Thyroid gland (tissue), 4 donors: ENCODE results near the gene ALOX12.

ENCODE experiments used
- POLR2A ChIP-seq, 2 donors: fragments of 450-650 bp; IDR thresholded peaks; one replicate each; pipeline ENCODE4 v1.6.1; 2017; ENCODE audit warnings: antibody characterized with exemption in 2 of 2, mild to moderate bottlenecking in 2 of 2, moderate library complexity in 1 of 2
- TF ChIP-seq, protein P1 (sequence below), 6 experiments: fragments of 200-600 bp in 3 of 6; fragments of 450-650 bp in 3 of 6; sonication (generic) in 3 of 6; IDR thresholded peaks; one replicate each; pipeline ENCODE4 v1.5.1; 2016 to 2019; ENCODE audit warnings: antibody characterized with exemption in 6 of 6, mild to moderate bottlenecking in 2 of 6, inconsistent platforms in 1 of 6, moderate library complexity in 1 of 6

- peak in 1 of 2 donors; percentile 6 for TF ChIP-seq POLR2A (IDR thresholded peaks at IDR 0.05)
- TF ChIP-seq, protein P1, sequence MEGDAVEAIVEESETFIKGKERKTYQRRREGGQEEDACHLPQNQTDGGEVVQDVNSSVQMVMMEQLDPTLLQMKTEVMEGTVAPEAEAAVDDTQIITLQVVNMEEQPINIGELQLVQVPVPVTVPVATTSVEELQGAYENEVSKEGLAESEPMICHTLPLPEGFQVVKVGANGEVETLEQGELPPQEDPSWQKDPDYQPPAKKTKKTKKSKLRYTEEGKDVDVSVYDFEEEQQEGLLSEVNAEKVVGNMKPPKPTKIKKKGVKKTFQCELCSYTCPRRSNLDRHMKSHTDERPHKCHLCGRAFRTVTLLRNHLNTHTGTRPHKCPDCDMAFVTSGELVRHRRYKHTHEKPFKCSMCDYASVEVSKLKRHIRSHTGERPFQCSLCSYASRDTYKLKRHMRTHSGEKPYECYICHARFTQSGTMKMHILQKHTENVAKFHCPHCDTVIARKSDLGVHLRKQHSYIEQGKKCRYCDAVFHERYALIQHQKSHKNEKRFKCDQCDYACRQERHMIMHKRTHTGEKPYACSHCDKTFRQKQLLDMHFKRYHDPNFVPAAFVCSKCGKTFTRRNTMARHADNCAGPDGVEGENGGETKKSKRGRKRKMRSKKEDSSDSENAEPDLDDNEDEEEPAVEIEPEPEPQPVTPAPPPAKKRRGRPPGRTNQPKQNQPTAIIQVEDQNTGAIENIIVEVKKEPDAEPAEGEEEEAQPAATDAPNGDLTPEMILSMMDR (IDR thresholded peaks at IDR 0.05), result no peak
Measured at GRCh38 chr17:6995500-6996255, at the start of gene ALOX12.
